Measurements from ENCODE around the gene EVC. TPM values are rescaled to one million over a fixed set of nuclear protein-coding genes. Genes with fewer than 3 reads are reported as not detected.
"Not testable (repeated sequence)": the region's sequence is repeated elsewhere in the genome, so short reads cannot be mapped to it uniquely, and the experiment has no call there.

Gene EVC
- total RNA-seq, 2 experiments from 2014 or later, result 0.69 to 1.3 TPM

GRCh38 chr4:5728412-5728811, 17.4 kb downstream of the EVC start:
- H3K27ac Mint-ChIP-seq; CTCF ChIA-PET; H3K36me3 Mint-ChIP-seq (ENCODE audit: low read depth); H3K27me3 Mint-ChIP-seq; POLR2A ChIA-PET; H3K4me1 Mint-ChIP-seq; H3K4me3 Mint-ChIP-seq; H3K9me3 Mint-ChIP-seq; DNase-seq: not testable (repeated sequence)

- H3K27ac Mint-ChIP-seq, result no peak overlapping the region
- ChIA-PET CTCF (no interaction called here), POLR2A (no interaction called here)
- no peaks in the 10 kb centered on the region for H3K27me3 Mint-ChIP-seq
- H3K4me3 Mint-ChIP-seq, result no peak overlapping the region
- no peaks in the 10 kb centered on the region for H3K4me1 Mint-ChIP-seq
- no peaks in the 10 kb centered on the region for H3K9me3 Mint-ChIP-seq
- H3K36me3 Mint-ChIP-seq (ENCODE audit: low read depth), result no peaks in the 10 kb centered on the region
- no peak for DNase-seq
Observed at GRCh38 chr4:5730436-5730835, 19.4 kb downstream of the EVC start.

- Mint-ChIP-seq H3K27ac (no peak overlapping the region), H3K4me1 (no peaks in the 10 kb centered on the region), H3K36me3 (ENCODE audit: low read depth) (no peaks in the 10 kb centered on the region), H3K4me3 (no peak overlapping the region), H3K9me3 (no peaks in the 10 kb centered on the region), H3K27me3 (no peaks in the 10 kb centered on the region)
- CTCF ChIA-PET, result no interaction called here
- no peak for DNase-seq
- POLR2A ChIA-PET, result no interaction called here
Observed at GRCh38 chr4:5730993-5731990, 20.3 kb downstream of the EVC start.

GRCh38 chr4:5732158-5732557, 21.2 kb downstream of the EVC start:
- Mint-ChIP-seq H3K36me3 (ENCODE audit: low read depth) (no peaks in the 10 kb centered on the region), H3K27me3 (no peaks in the 10 kb centered on the region), H3K9me3 (no peaks in the 10 kb centered on the region), H3K4me3 (no peak overlapping the region), H3K27ac (no peak overlapping the region), H3K4me1 (no peaks in the 10 kb centered on the region)
- ChIA-PET CTCF (no interaction called here), POLR2A (no interaction called here)
- no peak for DNase-seq

DNA sequence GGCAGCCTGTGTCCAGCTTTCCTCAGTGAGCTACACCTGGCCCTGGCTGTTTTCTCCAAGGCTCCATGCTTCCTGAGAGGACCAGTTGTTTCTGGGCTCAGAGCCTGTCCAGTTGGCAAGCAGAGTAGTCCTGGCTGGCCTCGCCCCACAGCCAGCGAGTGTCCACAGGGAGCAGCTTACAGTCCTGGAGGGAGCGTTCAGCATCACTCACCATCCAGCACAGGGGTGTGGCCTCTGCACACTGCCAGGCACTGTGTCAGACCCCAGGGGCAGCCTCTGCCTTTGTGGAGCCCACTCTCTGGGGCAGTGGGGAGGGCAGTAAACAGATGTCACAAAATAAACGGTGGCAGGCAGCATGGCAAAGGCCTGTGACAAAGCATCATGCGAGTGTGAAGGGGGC, 23.9 kb downstream of the EVC start:
- no peak overlapping the region for H3K4me3 Mint-ChIP-seq
- POLR2A ChIA-PET, result no interaction called here
- CTCF ChIA-PET, result interaction anchor here (1.1 kb wide), 1 partner anchor 10 kb away, joined by 3 read pairs; no protein-coding TSS in a partner anchor
- H3K36me3 Mint-ChIP-seq (ENCODE audit: low read depth), result no peaks in the 10 kb centered on the region
- H3K27ac Mint-ChIP-seq, result no peak overlapping the region
- DNase-seq, result no peak
- no peaks in the 10 kb centered on the region for H3K4me1 Mint-ChIP-seq
- H3K27me3 Mint-ChIP-seq, result no peaks in the 10 kb centered on the region
- H3K9me3 Mint-ChIP-seq, result no peaks in the 10 kb centered on the region

- Mint-ChIP-seq H3K27ac (no peak overlapping the region), H3K27me3 (no peaks in the 10 kb centered on the region), H3K4me1 (no peaks in the 10 kb centered on the region), H3K36me3 (ENCODE audit: low read depth) (no peaks in the 10 kb centered on the region), H3K9me3 (no peaks in the 10 kb centered on the region), H3K4me3 (no peak overlapping the region)
- ChIA-PET POLR2A (no interaction called here), CTCF (interaction anchor here (1.1 kb wide), 1 partner anchor 11 kb away, joined by 3 read pairs; no protein-coding TSS in a partner anchor)
- no peak for DNase-seq
Observed at GRCh38 chr4:5735463-5735862, 24.5 kb downstream of the EVC start.

DNA sequence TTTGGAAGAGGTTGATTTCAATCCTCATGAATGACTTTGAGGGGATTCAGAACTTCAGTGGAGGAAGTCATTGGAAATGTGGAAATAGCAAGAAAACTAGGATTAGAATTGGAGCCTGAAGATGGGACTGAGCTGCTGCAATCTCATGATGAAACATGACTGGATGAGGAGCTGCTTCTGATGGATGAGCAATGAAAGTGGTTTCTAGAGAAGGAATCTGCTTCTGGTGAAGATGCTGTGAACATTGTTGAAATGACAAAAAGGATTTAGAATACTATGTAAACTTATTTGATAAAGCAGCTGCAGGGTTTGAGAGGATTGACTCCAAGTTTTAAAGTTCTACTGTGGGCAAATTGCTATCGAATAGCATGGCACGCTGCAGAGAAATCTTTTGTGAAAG, 27.1 kb downstream of the EVC start:
- no peak for DNase-seq
- ChIA-PET CTCF (interaction anchor here (0.5 kb wide), 1 partner anchor 84 kb away, joined by 4 read pairs; no protein-coding TSS in a partner anchor), POLR2A (no interaction called here)
- Mint-ChIP-seq H3K9me3 (no peaks in the 10 kb centered on the region), H3K4me1 (no peaks in the 10 kb centered on the region), H3K4me3 (no peak overlapping the region), H3K27ac (no peak overlapping the region), H3K27me3 (no peaks in the 10 kb centered on the region), H3K36me3 (ENCODE audit: low read depth) (no peaks in the 10 kb centered on the region)

DNA sequence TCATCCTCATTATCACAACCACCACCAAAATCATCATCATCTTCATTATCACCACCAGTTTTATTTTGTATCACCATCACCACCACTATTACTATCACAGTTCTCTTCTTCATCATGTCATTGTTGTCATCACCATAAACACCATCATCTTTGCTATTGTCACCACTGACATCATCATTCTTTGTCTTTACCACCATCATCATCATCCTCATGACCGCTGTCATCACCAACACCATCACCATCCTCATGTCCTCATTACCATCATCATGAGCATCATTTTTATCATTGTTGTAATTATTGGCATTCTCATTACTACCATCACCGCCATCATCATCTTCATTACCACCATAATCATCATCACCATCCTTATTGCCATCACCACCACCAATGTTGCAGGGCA, 31.4 kb downstream of the EVC start:
- Mint-ChIP-seq H3K4me3 (no peak overlapping the region), H3K27me3 (no peaks in the 10 kb centered on the region), H3K9me3 (no peaks in the 10 kb centered on the region), H3K4me1 (no peaks in the 10 kb centered on the region), H3K36me3 (ENCODE audit: low read depth) (no peaks in the 10 kb centered on the region), H3K27ac (no peak overlapping the region)
- ChIA-PET CTCF (no interaction called here), POLR2A (no interaction called here)
- DNase-seq, result no peak

DNA sequence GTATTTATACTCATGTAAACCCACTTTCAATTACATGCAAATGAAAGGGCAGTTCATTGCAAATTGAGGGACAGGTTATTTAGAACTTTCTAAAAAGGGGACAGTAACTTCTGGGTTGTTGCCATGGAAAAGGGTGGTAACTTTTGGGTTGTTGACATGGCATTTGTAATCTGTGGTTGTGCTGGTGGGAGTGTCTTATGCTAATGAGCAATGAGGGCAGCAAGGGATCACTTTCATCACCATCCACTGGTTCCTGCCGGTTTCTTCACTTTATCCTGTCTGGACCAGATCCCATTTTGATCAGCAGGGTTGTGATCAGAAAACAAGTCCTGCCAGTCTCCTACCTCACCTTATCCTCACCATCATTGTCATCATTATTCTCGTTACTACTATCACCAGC, 32.0 kb downstream of the EVC start:
- no peak overlapping the region for H3K4me3 Mint-ChIP-seq
- no peak for DNase-seq
- no peak overlapping the region for H3K27ac Mint-ChIP-seq
- POLR2A ChIA-PET, result no interaction called here
- CTCF ChIA-PET, result no interaction called here
- H3K36me3 Mint-ChIP-seq (ENCODE audit: low read depth), result no peaks in the 10 kb centered on the region
- H3K9me3 Mint-ChIP-seq, result no peaks in the 10 kb centered on the region
- H3K27me3 Mint-ChIP-seq, result no peaks in the 10 kb centered on the region
- H3K4me1 Mint-ChIP-seq, result no peaks in the 10 kb centered on the region

- POLR2A ChIA-PET, result no interaction called here
- no peaks in the 10 kb centered on the region for H3K9me3 Mint-ChIP-seq
- no peaks in the 10 kb centered on the region for H3K36me3 Mint-ChIP-seq (ENCODE audit: low read depth)
- no peak overlapping the region for H3K27ac Mint-ChIP-seq
- DNase-seq, result no peak
- no peaks in the 10 kb centered on the region for H3K27me3 Mint-ChIP-seq
- CTCF ChIA-PET, result no interaction called here
- no peak overlapping the region for H3K4me3 Mint-ChIP-seq
- no peaks in the 10 kb centered on the region for H3K4me1 Mint-ChIP-seq
Observed at GRCh38 chr4:5746250-5746649, 35.2 kb downstream of the EVC start.

GRCh38 chr4:5746829-5747737, 36.1 kb downstream of the EVC start:
- no peaks in the 10 kb centered on the region for H3K4me1 Mint-ChIP-seq
- no peaks in the 10 kb centered on the region for H3K36me3 Mint-ChIP-seq (ENCODE audit: low read depth)
- no peaks in the 10 kb centered on the region for H3K9me3 Mint-ChIP-seq
- H3K27me3 Mint-ChIP-seq, result no peaks in the 10 kb centered on the region
- H3K4me3 Mint-ChIP-seq, result no peak overlapping the region
- no peak for DNase-seq
- no peak overlapping the region for H3K27ac Mint-ChIP-seq
- ChIA-PET POLR2A (no interaction called here), CTCF (no interaction called here)

GRCh38 chr4:5747738-5748375, 36.9 kb downstream of the EVC start:
- Mint-ChIP-seq H3K27me3 (no peaks in the 10 kb centered on the region), H3K4me1 (no peaks in the 10 kb centered on the region), H3K36me3 (ENCODE audit: low read depth) (no peaks in the 10 kb centered on the region), H3K27ac (no peak overlapping the region), H3K4me3 (no peak overlapping the region), H3K9me3 (no peaks in the 10 kb centered on the region)
- ChIA-PET POLR2A (no interaction called here), CTCF (no interaction called here)
- no peak for DNase-seq

DNA sequence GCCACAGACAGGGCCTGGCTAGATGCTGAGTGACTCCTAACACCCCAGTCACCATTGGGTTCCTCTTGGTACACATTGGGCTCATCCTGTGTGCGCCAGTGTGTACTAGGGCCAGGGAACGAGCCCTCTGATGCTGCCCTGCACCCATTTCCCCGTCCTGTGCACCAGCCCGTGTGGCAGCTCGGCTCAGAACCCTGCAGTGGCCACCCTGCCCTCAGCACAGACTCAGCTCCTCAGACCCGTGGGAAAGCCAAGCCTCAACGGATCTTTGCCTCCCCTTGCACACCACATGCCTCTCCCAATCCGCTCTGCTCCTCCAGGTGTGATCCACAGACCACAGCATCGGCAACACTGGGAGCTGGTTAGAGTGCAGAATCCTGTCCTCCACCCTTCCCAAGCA, 38.6 kb downstream of the EVC start:
- ChIA-PET CTCF (no interaction called here), POLR2A (no interaction called here)
- H3K27me3 Mint-ChIP-seq, result no peaks in the 10 kb centered on the region
- no peaks in the 10 kb centered on the region for H3K4me1 Mint-ChIP-seq
- no peak overlapping the region for H3K27ac Mint-ChIP-seq
- no peaks in the 10 kb centered on the region for H3K9me3 Mint-ChIP-seq
- H3K4me3 Mint-ChIP-seq, result no peak overlapping the region
- H3K36me3 Mint-ChIP-seq (ENCODE audit: low read depth), result no peaks in the 10 kb centered on the region
- no peak for DNase-seq

Measured in activated CD4-positive, alpha-beta T cell treated with anti-CD3 and anti-CD28 coated beads, Interleukin-2, amount 10 ng/mL, durations not matched to agents 7 days and 5 days (primary cell).